Measurements from ENCODE around the gene GRID1. TPM values are rescaled to one million over a fixed set of nuclear protein-coding genes. Genes with fewer than 3 reads are reported as not detected.

The GRID1 gene
- polyA plus RNA-seq, 1 donor from 2014 or later: not detected

- H3K36me3 Mint-ChIP-seq: no peaks in the 10 kb centered on the region
- H3K27ac Mint-ChIP-seq: no peak overlapping the region
- peaks cover 0 to 2% (median 0%) of the 10 kb centered on the region in 3 donors for H3K9me3 Mint-ChIP-seq
- H3K4me1 Mint-ChIP-seq: peaks cover 0 to 5% (median 0%) of the 10 kb centered on the region in 3 donors
- peaks cover 23% of the 10 kb centered on the region for H3K27me3 Mint-ChIP-seq
- H3K4me3 Mint-ChIP-seq: no peak overlapping the region
Measured at GRCh38 chr10:86265895-86266259, 100.7 kb downstream of the GRID1 start.

- no peaks in the 10 kb centered on the region for H3K9me3 Mint-ChIP-seq
Measured at GRCh38 chr10:86265236-86265894, 101.2 kb downstream of the GRID1 start.

DNA sequence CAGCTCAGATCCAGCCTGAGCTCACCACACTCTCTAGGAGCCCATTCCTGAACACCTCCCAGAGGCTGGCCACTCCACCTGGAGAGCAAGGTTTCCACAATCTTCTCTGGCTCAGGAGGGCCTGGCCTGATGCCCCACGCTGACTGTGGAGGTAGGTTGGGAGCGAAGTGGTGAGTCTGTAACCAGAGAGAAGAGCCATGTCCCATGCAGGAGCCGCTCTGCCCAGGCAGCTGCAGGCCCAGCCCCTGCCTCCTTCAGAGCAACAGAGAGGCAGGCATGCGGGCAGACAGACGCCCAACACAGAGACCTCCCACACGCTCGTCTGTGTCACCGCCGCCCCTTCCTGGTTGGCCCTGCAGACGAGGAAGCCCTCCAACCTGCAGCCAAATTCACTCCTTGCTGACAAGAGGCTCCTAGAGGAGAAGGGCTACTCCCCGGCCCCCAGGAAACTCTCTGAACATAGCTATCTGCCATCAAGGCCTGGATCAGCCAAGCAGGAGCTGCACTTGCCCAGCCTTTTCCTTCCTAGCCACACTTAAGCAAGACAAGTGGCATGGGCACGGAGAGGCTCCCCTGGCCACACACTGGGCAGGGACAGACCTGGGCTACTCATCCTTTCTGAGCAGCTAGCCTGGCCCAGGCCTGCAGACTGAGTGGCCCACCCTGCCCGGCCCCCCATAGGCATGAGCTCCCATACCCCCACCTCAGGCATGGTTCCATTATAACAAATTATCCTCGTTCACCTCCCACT is 101.9 kb downstream of the GRID1 start:
- Mint-ChIP-seq H3K9me3 (no peaks in the 10 kb centered on the region), H3K27me3 (peaks cover 23% of the 10 kb centered on the region), H3K36me3 (no peaks in the 10 kb centered on the region), H3K27ac (no peak overlapping the region), H3K4me3 (no peak overlapping the region), H3K4me1 (peaks cover 0 to 5% (median 2%) of the 10 kb centered on the region in 3 donors)

More at GRCh38 chr10:86265236-86265894, 101.2 kb downstream of the GRID1 start:
- peaks cover 27% of the 10 kb centered on the region for H3K27me3 Mint-ChIP-seq
- no peak overlapping the region for H3K4me3 Mint-ChIP-seq
- peaks cover 0 to 5% (median under 1%) of the 10 kb centered on the region in 3 donors for H3K4me1 Mint-ChIP-seq
- no peak overlapping the region for H3K27ac Mint-ChIP-seq
- no peaks in the 10 kb centered on the region for H3K36me3 Mint-ChIP-seq

DNA sequence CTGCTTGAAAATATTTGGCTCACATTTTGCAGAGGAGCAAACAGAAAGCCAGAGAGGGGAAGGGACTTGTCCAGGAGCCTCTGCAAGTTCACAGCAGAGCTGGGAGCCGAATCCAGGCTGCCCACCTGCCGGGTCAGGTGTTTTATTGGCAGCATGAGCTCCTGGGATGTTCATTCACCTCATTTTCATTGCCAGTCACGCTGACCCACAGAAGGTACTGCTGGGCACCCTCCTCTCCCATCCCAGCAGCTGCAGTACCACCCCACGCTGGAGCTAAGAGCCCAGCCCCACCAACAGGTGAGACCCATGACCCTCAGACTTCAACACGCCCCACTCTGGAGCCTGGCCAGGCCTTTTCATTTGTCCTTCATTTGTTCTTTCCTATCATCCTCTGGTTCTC is 102.7 kb downstream of the GRID1 start:
- H3K9me3 Mint-ChIP-seq: no peaks in the 10 kb centered on the region
- H3K27me3 Mint-ChIP-seq: peaks cover 22% of the 10 kb centered on the region
- no peak overlapping the region for H3K27ac Mint-ChIP-seq
- H3K4me1 Mint-ChIP-seq: peaks cover 0 to 5% (median 2%) of the 10 kb centered on the region in 3 donors
- no peaks in the 10 kb centered on the region for H3K36me3 Mint-ChIP-seq
- H3K4me3 Mint-ChIP-seq: no peak overlapping the region

GRCh38 chr10:86263209-86263608 is 103.4 kb downstream of the GRID1 start:
- Mint-ChIP-seq H3K27me3 (peaks cover 22% of the 10 kb centered on the region), H3K4me1 (peaks cover 0 to 5% (median 2%) of the 10 kb centered on the region in 3 donors), H3K36me3 (no peaks in the 10 kb centered on the region), H3K4me3 (no peak overlapping the region), H3K27ac (no peak overlapping the region), H3K9me3 (no peaks in the 10 kb centered on the region)

GRCh38 chr10:86262688-86263181 is 103.9 kb downstream of the GRID1 start:
- Mint-ChIP-seq H3K9me3 (peaks cover 0 to 2% (median 0%) of the 10 kb centered on the region in 3 donors), H3K27ac (no peak overlapping the region), H3K4me1 (peaks cover 0 to 5% (median 2%) of the 10 kb centered on the region in 3 donors), H3K27me3 (peaks cover 21% of the 10 kb centered on the region), H3K4me3 (no peak overlapping the region), H3K36me3 (no peaks in the 10 kb centered on the region)

GRCh38 chr10:86261941-86262687 is 104.5 kb downstream of the GRID1 start:
- H3K4me1 Mint-ChIP-seq: peaks cover 0 to 5% (median 2%) of the 10 kb centered on the region in 3 donors
- peaks cover 19% of the 10 kb centered on the region for H3K27me3 Mint-ChIP-seq
- H3K36me3 Mint-ChIP-seq: no peaks in the 10 kb centered on the region
- peaks cover 0 to 8% (median 0%) of the 10 kb centered on the region in 3 donors for H3K9me3 Mint-ChIP-seq
- H3K4me3 Mint-ChIP-seq: peak overlapping the region in 1 of 4 donors; percentile 46
- no peak overlapping the region for H3K27ac Mint-ChIP-seq

GRCh38 chr10:86261470-86261869 is 105.1 kb downstream of the GRID1 start:
- no peaks in the 10 kb centered on the region for H3K36me3 Mint-ChIP-seq
- H3K27me3 Mint-ChIP-seq: peaks cover 16% of the 10 kb centered on the region
- peaks cover 0 to 5% (median 2%) of the 10 kb centered on the region in 3 donors for H3K4me1 Mint-ChIP-seq
- peaks cover 0 to 8% (median 0%) of the 10 kb centered on the region in 3 donors for H3K9me3 Mint-ChIP-seq
- H3K4me3 Mint-ChIP-seq: peak overlapping the region in 1 of 4 donors; percentile 46
- H3K27ac Mint-ChIP-seq: peak overlapping the region in 1 of 3 donors; percentile 65

DNA sequence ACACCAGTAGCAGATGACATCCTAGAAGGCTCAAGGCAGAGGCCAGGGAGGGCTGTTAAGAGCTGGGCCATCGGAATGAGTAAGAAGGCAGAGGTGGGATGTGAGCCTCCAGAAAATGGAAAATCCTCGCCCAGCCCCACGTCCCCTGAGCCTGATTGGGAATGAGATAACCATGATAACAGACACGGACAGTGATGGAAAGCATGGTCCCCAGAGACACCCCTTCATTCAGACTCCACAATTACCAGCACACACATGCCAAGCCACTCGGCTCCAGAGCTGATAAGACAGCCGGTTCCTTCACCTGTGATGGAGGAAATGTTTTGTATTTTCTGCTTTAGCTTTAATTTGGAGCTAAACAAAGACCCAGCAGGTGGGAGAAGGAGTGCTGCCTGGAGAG is 106.0 kb downstream of the GRID1 start:
- Mint-ChIP-seq H3K9me3 (peaks cover 0 to 8% (median 0%) of the 10 kb centered on the region in 3 donors), H3K4me3 (no peak overlapping the region), H3K27me3 (peaks cover 14% of the 10 kb centered on the region), H3K36me3 (no peaks in the 10 kb centered on the region), H3K27ac (no peak overlapping the region), H3K4me1 (peaks cover 0 to 5% (median 2%) of the 10 kb centered on the region in 3 donors)

DNA sequence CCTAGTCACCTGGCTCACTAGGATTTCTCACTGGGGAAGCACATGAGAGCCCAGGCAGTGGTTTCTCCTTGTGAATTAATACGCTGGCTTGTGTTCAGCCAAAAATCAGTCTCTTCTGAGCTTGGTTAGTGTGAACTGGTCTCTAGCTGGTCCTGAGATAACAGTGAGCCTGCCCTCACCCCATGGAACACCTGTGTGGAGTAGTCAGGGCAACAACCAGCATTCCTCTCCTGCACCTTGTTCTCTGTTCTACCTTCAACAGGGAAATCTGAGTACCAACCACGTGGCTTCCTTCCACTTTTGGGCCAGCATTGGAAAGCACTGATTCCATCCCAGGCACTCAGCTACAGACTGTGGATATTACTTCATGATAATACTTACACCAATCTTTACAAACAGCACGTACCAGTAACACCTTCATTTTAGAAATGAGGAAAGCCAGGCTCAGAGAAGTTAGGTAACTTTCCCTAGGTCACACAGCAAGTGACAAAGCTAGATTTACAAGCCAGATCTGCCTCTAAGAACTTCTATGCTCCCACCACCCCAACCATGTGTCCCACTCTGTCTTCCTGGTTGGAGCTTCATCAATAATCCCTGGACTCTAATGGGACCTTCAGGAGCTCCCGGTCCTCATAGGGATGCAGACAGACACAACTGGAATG is 106.6 kb downstream of the GRID1 start:
- Mint-ChIP-seq H3K36me3 (no peaks in the 10 kb centered on the region), H3K27me3 (peaks cover 12% of the 10 kb centered on the region), H3K9me3 (peaks cover 0 to 8% (median 0%) of the 10 kb centered on the region in 3 donors), H3K4me1 (peaks cover 0 to 5% (median 2%) of the 10 kb centered on the region in 3 donors), H3K4me3 (no peak overlapping the region), H3K27ac (no peak overlapping the region)

DNA sequence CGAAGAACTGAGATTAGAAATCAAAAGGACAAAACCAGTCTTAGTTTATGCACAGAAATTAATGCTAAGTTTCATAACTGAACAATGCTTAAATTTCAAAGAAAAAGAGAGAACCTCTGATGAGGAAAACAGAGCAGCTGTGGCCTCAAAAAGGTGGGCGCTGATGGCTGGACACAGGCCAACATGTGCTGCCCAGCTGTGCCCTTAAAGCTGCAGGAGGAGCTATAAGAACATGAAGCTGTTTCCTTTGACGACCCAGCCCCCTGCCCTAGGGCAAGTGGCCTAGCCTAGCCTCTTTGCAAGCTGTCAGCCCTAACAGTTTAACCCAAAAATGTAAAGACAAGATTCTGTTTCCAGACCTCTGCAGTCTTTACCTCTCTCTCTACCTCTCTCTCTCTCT is 107.7 kb downstream of the GRID1 start:
- Mint-ChIP-seq H3K4me1 (peaks cover 0 to 5% (median 2%) of the 10 kb centered on the region in 3 donors), H3K27me3 (peaks cover 5% of the 10 kb centered on the region), H3K9me3 (peaks cover 0 to 8% (median 0%) of the 10 kb centered on the region in 3 donors), H3K27ac (no peak overlapping the region), H3K4me3 (no peak overlapping the region), H3K36me3 (no peaks in the 10 kb centered on the region)

DNA sequence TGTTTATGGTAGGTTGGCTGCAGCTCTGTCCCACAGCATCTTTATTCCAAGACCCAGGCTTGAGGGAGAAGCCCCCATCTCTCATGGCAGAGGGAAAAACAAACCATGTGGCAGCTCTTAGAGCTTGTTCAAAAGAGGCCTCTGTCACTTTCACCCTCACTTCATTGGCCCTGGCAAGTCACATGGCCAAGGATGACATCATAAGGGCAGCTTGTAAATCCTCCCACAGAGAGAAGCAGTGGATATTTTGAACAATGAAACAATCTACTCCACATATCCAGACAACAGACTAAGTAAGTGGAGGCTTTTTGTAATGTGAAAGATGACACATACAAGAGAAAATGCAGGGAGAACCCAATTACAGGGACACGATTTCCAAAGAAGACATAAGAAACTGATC is 108.1 kb downstream of the GRID1 start:
- H3K27me3 Mint-ChIP-seq: peaks cover 9% of the 10 kb centered on the region
- no peak overlapping the region for H3K27ac Mint-ChIP-seq

GRCh38 chr10:86257683-86258082 is 108.9 kb downstream of the GRID1 start:
- H3K27ac Mint-ChIP-seq: peak overlapping the region in 1 of 3 donors; percentile 39
- H3K4me3 Mint-ChIP-seq: no peak overlapping the region
- H3K27me3 Mint-ChIP-seq: peaks cover 9% of the 10 kb centered on the region
- H3K36me3 Mint-ChIP-seq: no peaks in the 10 kb centered on the region
- peaks cover 0 to 5% (median 2%) of the 10 kb centered on the region in 3 donors for H3K4me1 Mint-ChIP-seq
- peaks cover 0 to 8% (median 0%) of the 10 kb centered on the region in 3 donors for H3K9me3 Mint-ChIP-seq

More for the DNA sequence above, 108.1 kb downstream of the GRID1 start:
- peaks cover 0 to 8% (median 0%) of the 10 kb centered on the region in 3 donors for H3K9me3 Mint-ChIP-seq
- H3K4me1 Mint-ChIP-seq: peaks cover 0 to 5% (median 2%) of the 10 kb centered on the region in 3 donors
- H3K36me3 Mint-ChIP-seq: no peaks in the 10 kb centered on the region
- no peak overlapping the region for H3K4me3 Mint-ChIP-seq

GRCh38 chr10:86256690-86257315 is 109.8 kb downstream of the GRID1 start:
- Mint-ChIP-seq H3K27ac (no peak overlapping the region), H3K4me1 (peaks cover 0 to 3% (median 2%) of the 10 kb centered on the region in 3 donors), H3K36me3 (no peaks in the 10 kb centered on the region), H3K4me3 (no peak overlapping the region), H3K9me3 (peaks cover 0 to 8% (median 1%) of the 10 kb centered on the region in 3 donors), H3K27me3 (peaks cover 9% of the 10 kb centered on the region)
